ENCODE data around the gene ROPN1L.
"Not testable (repeated sequence)": the region's sequence is repeated elsewhere in the genome, so short reads cannot be mapped to it uniquely, and the experiment has no call there.

ROPN1L gene

GRCh38 chr5:10477943-10478342, 36.3 kb downstream of the ROPN1L start:
- in situ Hi-C loops (cut with MboI; ENCODE audit: low sequenced_read_pairs): no loop called here

DNA sequence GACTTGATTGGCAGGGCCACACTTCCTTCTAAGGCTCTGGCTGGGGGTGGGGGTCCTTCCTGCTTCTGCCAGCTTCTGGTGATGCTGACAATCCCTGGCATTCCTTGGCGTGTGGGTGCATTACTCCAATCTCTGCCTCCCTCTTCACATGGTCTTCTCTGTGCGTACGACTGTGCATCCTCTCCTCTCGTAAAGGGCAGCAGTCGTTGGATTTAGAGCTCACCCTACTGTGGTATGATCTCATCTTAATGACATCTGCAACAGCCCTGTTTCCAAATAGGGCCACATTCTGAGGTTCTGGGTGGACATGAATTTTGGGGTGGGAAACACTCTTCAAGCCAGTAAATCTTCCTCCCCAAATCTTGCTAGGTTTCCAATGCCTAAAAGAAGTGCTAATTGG, 36.8 kb downstream of the ROPN1L start:
- in situ Hi-C loops (cut with MboI; ENCODE audit: low sequenced_read_pairs): no loop called here

GRCh38 chr5:10479154-10479721, 37.6 kb downstream of the ROPN1L start:
- in situ Hi-C loops (cut with MboI; ENCODE audit: low sequenced_read_pairs): no loop called here

DNA sequence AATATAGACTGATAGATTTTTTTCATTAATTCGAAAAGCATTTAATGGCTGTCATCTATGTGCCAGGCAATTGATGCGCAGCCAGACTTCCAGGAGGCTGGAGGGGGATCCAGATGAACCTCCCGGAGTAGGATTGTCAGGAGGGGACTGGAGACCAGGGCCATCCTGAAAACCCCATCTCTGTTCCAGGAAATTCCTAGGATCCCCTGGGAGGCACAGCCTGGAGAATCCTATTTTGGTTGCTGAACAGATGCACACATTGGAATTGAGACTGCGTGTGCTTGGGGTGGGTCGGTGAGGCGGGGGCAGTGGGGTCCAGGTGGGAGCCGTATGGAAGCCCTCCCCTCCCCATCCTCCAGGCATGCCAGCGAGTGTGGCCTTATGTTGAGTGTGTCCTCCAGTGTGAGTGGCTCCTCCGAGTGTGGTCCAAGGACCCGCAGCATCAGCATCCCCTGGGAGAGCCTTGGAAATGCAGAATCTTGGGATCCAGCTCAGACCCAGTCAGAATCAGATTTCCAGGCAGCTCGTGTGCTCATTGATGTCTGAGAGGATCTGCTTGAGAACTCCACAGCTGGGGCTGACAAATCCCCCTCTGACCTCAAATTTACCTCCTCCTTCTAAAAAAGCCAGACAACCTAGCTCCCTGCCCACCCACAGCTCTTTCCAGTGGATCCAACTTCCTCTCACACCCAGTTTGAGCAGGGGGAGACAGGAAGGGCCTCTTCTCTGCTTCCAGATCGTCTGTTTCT, 38.7 kb downstream of the ROPN1L start:
- in situ Hi-C loops (cut with MboI; ENCODE audit: low sequenced_read_pairs): no loop called here

DNA sequence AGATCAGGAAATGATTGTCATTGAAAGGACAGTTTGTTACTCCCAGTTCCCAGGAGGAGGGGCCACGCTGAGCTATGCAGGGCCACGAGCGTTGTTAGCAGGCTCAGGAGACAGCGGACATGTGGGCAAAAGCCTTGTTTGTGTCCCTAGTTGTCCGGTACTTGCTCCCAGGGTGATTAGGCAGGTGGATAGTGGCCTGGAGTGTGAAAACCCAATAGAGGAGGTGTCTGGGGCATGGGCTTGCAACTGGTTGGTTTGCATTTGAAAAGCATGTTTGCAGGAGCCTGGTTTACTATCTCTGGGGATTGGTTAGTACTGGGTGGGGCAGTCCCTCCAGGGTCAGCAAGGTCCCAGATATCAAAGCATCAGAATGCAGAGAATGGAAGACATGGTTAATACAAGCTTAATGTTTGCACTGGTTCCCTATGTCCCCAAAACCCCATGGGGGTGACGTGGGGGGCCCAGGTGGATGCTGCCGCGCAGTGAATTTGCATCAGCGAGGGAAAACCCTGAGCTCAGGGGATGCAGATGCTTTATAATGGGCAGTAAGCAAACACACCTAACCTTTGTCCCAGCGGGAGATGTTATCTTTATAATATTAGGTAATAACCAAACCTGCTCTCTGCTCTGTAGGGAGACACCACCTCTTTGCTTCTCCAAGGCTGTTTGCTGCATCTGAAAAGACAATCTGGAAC, 39.7 kb downstream of the ROPN1L start:
- in situ Hi-C loops (cut with MboI; ENCODE audit: low sequenced_read_pairs): no loop called here

DNA sequence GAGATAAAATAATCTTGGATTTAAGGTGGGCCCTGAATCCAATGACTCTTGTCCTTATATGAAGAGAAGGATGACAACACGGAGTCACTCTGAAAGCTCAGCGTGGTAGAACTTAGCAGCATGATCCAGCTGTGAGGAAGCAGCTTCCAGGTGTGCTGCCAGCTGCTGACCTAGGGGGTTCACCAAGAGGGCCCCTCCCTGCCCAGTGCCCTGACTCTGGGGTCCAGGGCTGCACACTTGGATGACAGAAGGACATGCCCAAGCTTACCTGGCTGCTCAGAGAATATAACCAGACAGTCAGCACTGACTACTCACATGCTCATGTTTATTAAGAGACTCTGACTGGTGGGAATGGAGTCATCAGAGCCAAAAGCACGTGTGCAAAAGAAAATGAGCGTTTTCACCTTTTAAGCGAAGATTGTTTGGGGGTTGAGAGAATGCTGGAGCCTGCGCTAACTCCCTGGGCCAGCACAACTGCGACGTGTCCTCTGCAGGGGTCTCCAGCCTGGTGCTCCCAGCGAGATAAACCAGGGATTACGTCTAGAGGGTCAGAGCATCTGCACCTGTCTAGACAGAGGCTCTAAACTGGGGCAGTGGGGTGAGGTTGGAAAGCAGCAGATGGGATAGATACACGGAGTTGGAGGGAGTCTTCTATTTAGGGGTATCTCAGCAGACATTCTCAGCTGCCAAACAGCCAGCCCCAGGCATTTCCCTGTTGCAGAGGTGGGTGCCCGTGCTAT, 41.3 kb downstream of the ROPN1L start:
- in situ Hi-C loops (cut with MboI; ENCODE audit: low sequenced_read_pairs): no loop called here

DNA sequence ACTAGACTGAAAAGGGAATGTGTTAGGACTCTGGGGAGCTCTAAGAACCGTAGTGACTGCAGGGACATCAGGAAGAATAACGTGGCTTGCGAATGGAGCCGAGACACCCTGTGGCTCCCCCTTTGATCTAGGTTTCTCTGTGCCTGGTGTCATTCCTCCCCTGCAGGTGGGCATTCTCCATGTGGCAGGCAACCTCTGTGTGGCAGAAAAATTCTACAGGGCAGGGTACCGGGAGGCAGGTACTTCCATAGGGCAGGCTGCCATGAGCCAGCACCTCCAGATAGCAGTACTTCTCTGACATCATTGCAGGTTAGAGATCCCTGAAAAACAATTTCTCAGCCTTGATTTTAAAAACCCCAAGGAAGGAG, 43.1 kb downstream of the ROPN1L start:
- in situ Hi-C loops (cut with MboI; ENCODE audit: low sequenced_read_pairs): no loop called here

DNA sequence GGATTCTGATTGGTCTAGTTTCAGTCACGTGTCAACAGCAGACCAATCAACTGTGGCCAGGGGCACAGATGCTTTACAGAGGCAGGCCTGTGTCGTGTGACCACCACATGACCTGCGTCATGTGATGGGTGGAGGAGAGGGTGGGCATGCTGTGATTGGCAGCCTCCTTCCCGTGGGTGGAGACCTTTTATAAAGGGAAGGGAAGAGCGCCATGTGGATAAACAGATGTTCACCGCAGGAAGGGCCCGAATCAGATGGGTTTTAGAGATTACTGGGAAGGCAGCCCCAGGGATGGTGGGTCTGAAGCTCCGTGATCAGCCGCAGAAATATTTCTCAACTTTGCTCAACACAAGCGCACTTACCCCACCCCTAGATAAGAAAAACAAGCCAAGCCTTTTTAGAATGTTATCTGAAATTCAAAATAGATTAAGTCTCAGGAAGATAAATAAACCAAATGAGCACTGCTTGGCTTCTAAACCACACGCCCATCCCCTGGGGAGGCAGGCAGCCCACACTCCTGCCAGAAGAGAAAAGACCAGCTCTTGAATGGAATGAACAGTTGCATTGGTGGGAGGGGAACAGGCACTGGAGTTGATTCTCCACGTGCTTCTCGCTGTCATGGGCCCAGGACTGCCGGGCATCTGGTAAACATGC, 43.6 kb downstream of the ROPN1L start:
- in situ Hi-C loops (cut with MboI; ENCODE audit: low sequenced_read_pairs): no loop called here

DNA sequence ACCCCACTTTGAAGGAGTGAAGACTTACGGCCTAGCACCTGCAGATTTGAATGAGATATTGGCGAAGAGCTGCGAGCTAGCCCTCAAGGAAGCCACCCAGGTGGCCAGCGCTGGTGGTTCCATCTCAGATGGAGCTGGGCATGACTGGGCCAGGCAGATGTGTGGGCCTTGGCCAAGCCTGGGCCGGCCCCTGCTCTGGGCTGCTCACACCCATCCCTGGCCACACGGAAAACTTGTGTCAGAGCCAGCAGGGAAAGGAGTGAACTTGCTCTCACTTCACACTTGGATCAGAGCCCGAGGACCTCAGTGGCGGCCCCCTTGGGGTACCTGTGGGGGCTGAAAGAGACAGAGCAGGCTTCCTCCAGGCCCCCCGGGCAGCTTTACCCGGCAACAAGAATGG, 44.2 kb downstream of the ROPN1L start:
- in situ Hi-C loops (cut with MboI; ENCODE audit: low sequenced_read_pairs): no loop called here

GRCh38 chr5:10486511-10487344, 45.0 kb downstream of the ROPN1L start:
- in situ Hi-C loops (cut with MboI; ENCODE audit: low sequenced_read_pairs): no loop called here

DNA sequence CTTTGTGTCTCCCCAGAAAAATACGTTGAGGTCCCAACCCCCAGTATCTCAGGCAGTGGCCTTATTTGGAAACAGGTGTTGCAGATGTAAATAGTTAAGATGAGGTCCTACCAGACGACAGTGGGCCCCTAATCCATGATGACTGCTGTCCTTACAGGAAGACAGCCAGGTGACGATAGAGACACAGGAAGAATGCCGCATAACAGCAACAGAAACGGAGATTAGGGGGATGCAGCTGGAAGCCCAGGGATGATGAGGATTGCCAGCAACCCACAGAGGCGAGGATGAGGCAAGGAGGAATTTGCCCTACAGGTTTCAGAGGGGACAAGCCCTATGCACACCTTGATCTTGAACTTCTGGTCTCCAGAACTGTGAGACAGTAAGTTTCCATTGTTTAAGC, 46.5 kb downstream of the ROPN1L start:
- in situ Hi-C loops (cut with MboI; ENCODE audit: low sequenced_read_pairs): no loop called here

- in situ Hi-C loops (cut with MboI; ENCODE audit: low sequenced_read_pairs): no loop called here
These were observed 48.2 kb downstream of the ROPN1L start for GRCh38 chr5:10489810-10490426.

GRCh38 chr5:10490927-10491672, 49.4 kb downstream of the ROPN1L start:
- in situ Hi-C loops (cut with MboI; ENCODE audit: low sequenced_read_pairs): no loop called here

DNA sequence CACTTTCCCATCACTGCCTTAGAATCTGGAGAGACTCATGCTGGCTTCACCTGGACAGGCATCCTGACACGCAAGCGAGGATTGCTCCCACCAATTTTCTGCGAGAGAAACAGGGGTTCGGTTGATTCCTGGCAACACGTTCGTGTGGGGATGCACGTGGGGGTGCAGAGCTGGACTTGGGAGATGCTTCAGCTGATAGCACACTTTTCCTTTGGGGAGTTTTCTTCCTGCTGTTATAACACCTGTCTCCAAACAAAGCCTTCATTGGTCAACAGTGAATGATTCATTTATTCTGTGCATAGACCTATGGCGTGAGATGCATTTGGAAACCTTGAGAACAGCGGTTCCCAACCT, 50.0 kb downstream of the ROPN1L start:
- in situ Hi-C loops (cut with MboI; ENCODE audit: low sequenced_read_pairs): no loop called here

DNA sequence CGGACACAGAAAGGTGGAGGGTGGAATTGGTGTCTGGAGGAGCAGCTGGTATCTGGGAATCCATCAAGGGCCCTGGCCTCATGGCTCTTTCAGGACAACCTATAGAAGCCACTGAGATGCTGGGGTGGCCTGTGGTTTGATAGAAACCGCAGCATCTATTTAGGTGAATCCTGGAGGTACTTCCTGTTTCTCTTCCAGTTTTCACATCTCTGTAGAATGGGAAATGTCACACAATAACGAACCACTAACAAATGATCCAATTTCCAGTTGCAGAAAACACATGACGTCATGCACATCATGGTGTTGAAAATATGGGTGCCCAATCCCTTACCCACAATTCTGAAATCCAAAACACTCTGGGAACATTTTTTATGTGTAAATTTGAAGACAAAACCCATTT, 52.2 kb downstream of the ROPN1L start:
- in situ Hi-C loops (cut with MboI; ENCODE audit: low sequenced_read_pairs): no loop called here

DNA sequence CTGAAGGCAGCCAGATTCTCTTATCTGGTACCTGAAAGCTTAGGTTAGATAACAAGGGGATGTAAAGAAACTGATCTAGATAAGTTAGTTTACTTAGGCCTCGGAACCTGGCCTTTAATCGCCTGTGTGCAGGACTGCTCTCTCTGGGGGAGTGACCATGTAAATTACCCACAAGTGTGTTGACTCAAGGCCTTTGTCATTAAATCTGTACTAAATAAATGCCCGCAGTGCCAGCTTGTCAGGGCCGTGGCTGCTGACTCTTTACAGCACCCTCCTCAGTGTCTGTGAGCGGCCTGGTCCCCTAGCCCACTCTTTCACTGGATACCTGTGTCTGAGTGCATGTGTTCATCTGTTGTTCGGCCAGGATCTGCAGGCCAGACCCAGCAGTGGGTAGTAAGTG, 52.8 kb downstream of the ROPN1L start:
- in situ Hi-C loops (cut with MboI; ENCODE audit: low sequenced_read_pairs): not testable (repeated sequence)

DNA sequence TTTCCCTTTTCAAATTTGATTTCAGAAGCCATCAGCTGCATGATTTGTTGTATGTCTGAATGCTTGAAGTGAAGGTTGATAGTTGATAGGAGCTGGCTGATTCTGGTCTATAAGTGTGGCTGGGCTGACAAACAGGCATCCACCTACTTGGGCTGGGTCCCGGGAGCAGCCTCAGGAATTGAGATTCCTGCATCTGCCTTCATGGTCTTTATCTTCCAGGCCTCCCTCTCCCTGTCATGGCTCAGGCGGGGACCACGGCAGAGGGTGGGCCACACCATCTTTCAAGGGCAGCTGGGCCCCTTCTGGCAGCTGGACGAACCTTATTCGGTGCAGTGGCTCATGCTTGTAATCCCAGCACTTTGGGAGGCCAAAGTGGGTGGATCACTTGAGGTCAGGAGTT, 55.9 kb downstream of the ROPN1L start:
- in situ Hi-C loops (cut with MboI; ENCODE audit: low sequenced_read_pairs): no loop called here

- in situ Hi-C loops (cut with MboI; ENCODE audit: low sequenced_read_pairs): no loop called here
These were observed 56.7 kb downstream of the ROPN1L start for GRCh38 chr5:10498350-10498749.

DNA sequence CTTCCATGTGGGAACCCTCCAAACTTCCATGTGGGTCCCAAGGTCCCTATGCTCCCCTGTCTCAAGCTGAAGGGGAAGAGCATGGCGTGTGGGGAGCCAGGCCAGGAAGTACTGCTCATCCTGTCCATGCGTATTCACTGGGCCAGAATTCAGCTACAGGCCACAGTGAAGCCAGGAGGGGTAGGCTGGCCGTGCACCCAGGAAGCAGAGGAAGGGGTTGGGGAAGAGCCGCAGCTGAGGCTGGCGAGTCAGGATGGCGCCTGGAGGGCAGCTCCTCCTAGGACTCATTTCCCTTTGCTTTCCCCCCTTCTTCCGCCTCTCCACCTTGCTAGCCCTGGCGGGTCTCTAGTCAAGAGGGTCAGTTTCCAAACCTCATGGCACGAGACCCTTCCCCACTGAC, 57.4 kb downstream of the ROPN1L start:
- in situ Hi-C loops (cut with MboI; ENCODE audit: low sequenced_read_pairs): no loop called here

Measured in hTERT RPE-1 (cell line).